Trophoblast cell (in vitro differentiated cells and primary cell): ENCODE measurements around the gene PRKCB.

Source experiments
- DNase-seq, 2 donors: peaks; one replicate each; pipeline ENCODE4 v3.0.0-alpha.2; 2016
- H2AFZ ChIP-seq: 2 replicates; pipeline ENCODE4 v1.6.1; 2013; ENCODE audit warnings: low read length, moderate library complexity, mild to moderate bottlenecking; ENCODE audit not compliant: insufficient read depth, poor library complexity
- H2AK5ac ChIP-seq: 2 replicates; pipeline ENCODE4 v1.6.1; 2013; ENCODE audit warnings: mild to moderate bottlenecking, low read length
- H2BK120ac ChIP-seq: 2 replicates; pipeline ENCODE4 v1.6.1; 2013; ENCODE audit warnings: low read length, mild to moderate bottlenecking, moderate library complexity; ENCODE audit not compliant: insufficient read depth, poor library complexity
- H2BK12ac ChIP-seq: 2 replicates; pipeline ENCODE4 v1.6.1; 2013; ENCODE audit warnings: mild to moderate bottlenecking, low read length, moderate library complexity
- H2BK5ac ChIP-seq: 2 replicates; pipeline ENCODE4 v1.6.1; 2013; ENCODE audit warnings: low read length, low read depth, moderate library complexity, mild to moderate bottlenecking; ENCODE audit not compliant: poor library complexity
- H3K14ac ChIP-seq: 2 replicates; pipeline ENCODE4 v1.6.1; 2013; ENCODE audit warnings: mild to moderate bottlenecking, low read length
- H3K18ac ChIP-seq: 2 replicates; pipeline ENCODE4 v1.6.1; 2013; ENCODE audit warnings: mild to moderate bottlenecking, low read length
- H3K23ac ChIP-seq: 2 replicates; pipeline ENCODE4 v1.6.1; 2013; ENCODE audit warnings: low read length
- H3K27ac ChIP-seq: 2 replicates; pipeline ENCODE4 v1.5.1; 2013; ENCODE audit warnings: low read depth, mild to moderate bottlenecking, inconsistent platforms, low read length, moderate library complexity
- H3K27me3 ChIP-seq: 2 replicates; pipeline ENCODE4 v1.6.1; 2013; ENCODE audit warnings: inconsistent platforms, mild to moderate bottlenecking, low read length, moderate library complexity; ENCODE audit not compliant: insufficient read depth
- H3K36me3 ChIP-seq, 2 experiments: 1 replicate in 1 of 2; 2 replicates in 1 of 2; pipeline ENCODE4 v1.6.1; 2013; ENCODE audit warnings: low read length in 2 of 2, mild to moderate bottlenecking in 2 of 2, moderate library complexity in 1 of 2; ENCODE audit not compliant: insufficient read depth in 2 of 2, control insufficient read depth in 1 of 2
- H3K4ac ChIP-seq: 2 replicates; pipeline ENCODE4 v1.6.1; 2013; ENCODE audit warnings: low read depth, mild to moderate bottlenecking, low read length, moderate library complexity
- H3K4me1 ChIP-seq, 2 experiments: 1 replicate in 1 of 2; 2 replicates in 1 of 2; pipeline ENCODE4 v1.6.1; 2013; ENCODE audit warnings: low read length in 2 of 2, mild to moderate bottlenecking in 2 of 2, moderate library complexity in 1 of 2; ENCODE audit not compliant: insufficient read depth in 2 of 2, control insufficient read depth in 1 of 2
- H3K4me2 ChIP-seq: 2 replicates; pipeline ENCODE4 v1.6.1; 2013; ENCODE audit warnings: inconsistent platforms, mild to moderate bottlenecking, low read length, moderate library complexity
- H3K4me3 ChIP-seq: 2 replicates; pipeline ENCODE4 v1.5.1; 2013; ENCODE audit warnings: mild to moderate bottlenecking, low read depth, low read length, inconsistent platforms
- H3K79me1 ChIP-seq: one replicate; pipeline ENCODE4 v1.6.1; 2013; ENCODE audit warnings: low read length
- H3K79me2 ChIP-seq: 2 replicates; pipeline ENCODE4 v1.6.1; 2013; ENCODE audit warnings: low read length, mild to moderate bottlenecking; ENCODE audit not compliant: control insufficient read depth, insufficient read depth, poor library complexity
- H3K9ac ChIP-seq: 2 replicates; pipeline ENCODE4 v1.6.1; 2013; ENCODE audit warnings: mild to moderate bottlenecking, low read length
- H3K9me3 ChIP-seq: 2 replicates; pipeline ENCODE4 v1.6.1; 2013; ENCODE audit warnings: low read depth, mild to moderate bottlenecking, control low read depth, inconsistent platforms, low read length; ENCODE audit not compliant: insufficient read depth
- H4K12ac ChIP-seq: 2 replicates; pipeline ENCODE4 v1.6.1; 2013; ENCODE audit warnings: low read depth, mild to moderate bottlenecking, low read length, moderate library complexity
- H4K8ac ChIP-seq: 2 replicates; pipeline ENCODE4 v1.6.1; 2013; ENCODE audit warnings: low read depth, mild to moderate bottlenecking, low read length, moderate library complexity
- H4K91ac ChIP-seq: one replicate; pipeline ENCODE4 v1.6.1; 2013; ENCODE audit warnings: low read depth, mild to moderate bottlenecking, low read length, moderate library complexity
- WGBS: extraction: QIAGEN DNeasy Blood & Tissue Kit; methylation state at CpG from one replicate; pipeline ENCODE4 v1.1.7; 2013; ENCODE audit warnings: missing lambda C conversion rate; ENCODE audit not compliant: insufficient read length, insufficient coverage; ENCODE audit errors: extremely low coverage; 5-methylcytosine and 5-hydroxymethylcytosine counted together

PRKCB gene

DNA sequence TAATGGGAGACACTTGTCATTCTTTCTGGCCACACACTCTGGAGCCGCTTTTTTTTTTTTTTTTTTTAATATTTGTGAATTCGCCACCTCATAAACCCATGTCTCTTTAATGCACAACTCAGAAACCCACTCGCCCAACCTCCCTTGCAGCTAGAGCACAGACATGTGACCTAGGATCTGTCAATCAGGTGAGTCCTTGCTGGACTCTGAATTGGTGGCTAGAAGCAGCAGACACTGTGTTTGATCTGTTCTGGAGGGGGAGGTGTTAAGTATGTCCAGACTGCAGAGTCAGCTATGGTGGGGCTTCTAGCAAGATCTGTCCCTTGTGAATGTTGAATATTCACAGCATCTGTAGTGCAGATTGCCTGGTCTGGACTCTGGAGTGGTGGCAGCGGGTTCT is 112.1 kb downstream of the PRKCB start:
- Histone ChIP-seq H3K79me1 (peaks cover under 1% of the 10 kb centered on the region), H3K4me2 (no peak overlapping the region), H3K4me1 (peaks cover 0 to 2% of the 10 kb centered on the region in 2 experiments), H3K9me3 (no peaks in the 10 kb centered on the region), H3K4me3 (no peak overlapping the region), H3K4ac (no peak overlapping the region), H3K9ac (no peak overlapping the region), H2BK5ac (no peak overlapping the region), H3K27ac (no peak overlapping the region), H3K27me3 (no peaks in the 10 kb centered on the region), H3K23ac (no peak overlapping the region), H3K36me3 (no peaks in the 10 kb centered on the region), H4K12ac (no peak overlapping the region), H4K91ac (no peak overlapping the region), H3K79me2 (no peaks in the 10 kb centered on the region), H2BK120ac (no peak overlapping the region), H2AK5ac (no peak overlapping the region), H3K18ac (no peak overlapping the region), H4K8ac (no peak overlapping the region), H2BK12ac (no peak overlapping the region), H3K14ac (no peak overlapping the region), H2AFZ (no peak overlapping the region)
- no peak for DNase-seq
- no CpG with 5 or more reads among the region's 4 CpGs for WGBS

DNA sequence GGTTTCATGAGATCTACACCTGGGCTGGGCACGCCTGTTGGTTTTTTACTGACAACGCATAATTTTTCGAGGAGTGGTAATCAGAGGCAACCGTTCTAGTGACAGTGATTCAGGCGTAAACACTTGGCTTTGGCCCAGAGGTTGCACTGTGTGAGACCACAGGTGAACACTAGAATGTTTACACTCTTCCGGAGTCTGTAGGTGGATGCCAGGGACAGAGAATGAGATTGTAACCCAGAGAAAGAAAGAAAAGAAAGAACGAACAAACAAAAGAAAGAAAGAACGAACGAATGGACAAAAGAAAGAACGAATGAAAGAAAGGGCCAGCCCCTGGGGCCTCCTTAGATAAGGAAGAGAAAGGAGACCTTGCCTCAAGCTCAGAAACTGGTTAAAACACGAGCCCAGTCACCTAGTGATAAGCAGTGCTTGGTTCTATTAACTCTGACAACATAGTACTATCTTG is 113.2 kb downstream of the PRKCB start:
- Histone ChIP-seq H3K9ac (no peak overlapping the region), H3K27me3 (no peaks in the 10 kb centered on the region), H4K91ac (no peak overlapping the region), H3K36me3 (no peaks in the 10 kb centered on the region), H2AK5ac (no peak overlapping the region), H2BK12ac (no peak overlapping the region), H3K23ac (no peak overlapping the region), H3K79me2 (no peaks in the 10 kb centered on the region), H3K14ac (no peak overlapping the region), H3K9me3 (no peaks in the 10 kb centered on the region), H3K27ac (no peak overlapping the region), H4K12ac (no peak overlapping the region), H4K8ac (no peak overlapping the region), H3K4me2 (no peak overlapping the region), H3K4me1 (peaks cover 0 to 4% of the 10 kb centered on the region in 2 experiments), H3K79me1 (peaks cover 2% of the 10 kb centered on the region), H3K4me3 (no peak overlapping the region), H2AFZ (no peak overlapping the region), H3K18ac (no peak overlapping the region), H2BK5ac (no peak overlapping the region), H2BK120ac (no peak overlapping the region), H3K4ac (no peak overlapping the region)
- WGBS = no CpG with 5 or more reads among the region's 11 CpGs
- DNase-seq = no peak

DNA sequence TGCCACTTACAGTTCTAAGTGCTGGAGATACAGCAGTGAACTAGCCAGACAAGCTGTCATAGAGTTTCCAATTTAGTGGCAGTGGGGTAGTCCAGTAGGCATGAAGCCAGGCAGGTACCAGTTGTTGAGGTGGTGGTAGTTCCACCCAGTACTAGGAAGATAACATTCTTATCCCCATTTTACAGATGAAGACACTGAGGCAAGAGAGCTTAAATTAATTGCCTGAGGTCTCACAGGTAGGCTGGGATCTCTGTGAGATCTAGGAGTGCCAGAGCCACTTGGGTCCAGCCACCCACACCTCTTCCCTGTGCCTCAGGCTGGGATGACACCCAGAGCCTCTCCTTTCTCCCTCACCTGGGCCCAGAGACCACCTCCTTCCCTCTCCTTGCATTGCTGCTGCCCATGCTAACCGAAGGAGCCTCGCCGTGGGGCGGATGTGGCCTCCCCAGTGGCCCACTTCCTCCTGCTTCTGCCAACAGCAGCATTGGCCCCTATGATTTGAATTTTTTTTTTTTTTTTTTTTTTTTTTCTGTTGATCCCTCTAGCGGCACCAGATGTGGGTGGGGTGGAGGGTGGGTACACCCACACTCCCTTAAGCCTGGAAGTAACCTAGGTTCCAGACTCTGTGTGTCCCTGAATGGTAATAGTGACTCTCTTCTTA is 114.0 kb downstream of the PRKCB start:
- H3K27ac ChIP-seq = no peak overlapping the region
- DNase-seq = no peak
- H3K79me1 ChIP-seq = peaks cover 2% of the 10 kb centered on the region
- H3K9ac ChIP-seq = no peak overlapping the region
- H2BK5ac ChIP-seq = no peak overlapping the region
- H3K4me3 ChIP-seq = no peak overlapping the region
- H3K4ac ChIP-seq = no peak overlapping the region
- no peaks in the 10 kb centered on the region for H3K36me3 ChIP-seq
- peaks cover 0 to 4% of the 10 kb centered on the region in 2 experiments for H3K4me1 ChIP-seq
- H3K79me2 ChIP-seq = no peaks in the 10 kb centered on the region
- H4K8ac ChIP-seq = no peak overlapping the region
- H2BK120ac ChIP-seq = no peak overlapping the region
- H3K14ac ChIP-seq = no peak overlapping the region
- no CpG with 5 or more reads among the region's 5 CpGs for WGBS
- no peak overlapping the region for H3K4me2 ChIP-seq
- H4K91ac ChIP-seq = no peak overlapping the region
- no peak overlapping the region for H3K18ac ChIP-seq
- H2AFZ ChIP-seq = no peak overlapping the region
- no peak overlapping the region for H4K12ac ChIP-seq
- H3K27me3 ChIP-seq = no peaks in the 10 kb centered on the region
- no peak overlapping the region for H3K23ac ChIP-seq
- H2BK12ac ChIP-seq = no peak overlapping the region
- H3K9me3 ChIP-seq = no peaks in the 10 kb centered on the region
- no peak overlapping the region for H2AK5ac ChIP-seq

DNA sequence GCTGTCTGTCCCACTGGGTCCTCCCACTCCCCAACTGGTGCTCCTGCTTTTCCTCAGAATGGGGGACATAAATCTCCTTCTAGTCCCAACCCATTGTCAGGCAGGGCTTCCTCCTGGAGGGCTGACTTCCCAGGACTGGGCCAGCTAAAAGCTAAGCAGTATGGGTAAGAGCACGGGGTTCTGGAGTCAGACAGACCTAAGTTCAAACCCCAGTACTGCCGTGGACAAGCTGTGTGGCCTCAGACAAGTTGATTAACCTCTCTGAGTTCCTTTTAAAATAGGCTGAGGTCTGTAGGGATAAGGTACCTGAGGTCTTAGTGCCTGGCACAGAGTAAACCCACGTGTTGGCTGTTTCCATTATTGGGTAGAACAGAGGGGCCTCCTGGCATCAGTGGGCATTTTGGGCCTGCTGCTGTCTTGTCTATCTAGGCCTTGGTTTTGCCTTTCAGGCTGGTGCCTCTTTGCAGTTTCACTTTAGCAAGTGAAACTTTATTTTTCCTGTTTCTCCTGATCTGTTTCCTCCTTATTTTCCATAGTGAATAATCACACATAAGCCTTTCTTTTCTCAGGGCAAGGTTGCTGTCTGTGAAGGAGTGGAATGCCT is 114.6 kb downstream of the PRKCB start:
- no peak overlapping the region for H2BK120ac ChIP-seq
- no peak overlapping the region for H3K23ac ChIP-seq
- no peaks in the 10 kb centered on the region for H3K79me2 ChIP-seq
- H3K9me3 ChIP-seq = peaks cover 2% of the 10 kb centered on the region
- no peak overlapping the region for H4K91ac ChIP-seq
- peaks cover 2% of the 10 kb centered on the region for H3K79me1 ChIP-seq
- H3K14ac ChIP-seq = no peak overlapping the region
- no peak overlapping the region for H4K12ac ChIP-seq
- H2BK12ac ChIP-seq = no peak overlapping the region
- no peak overlapping the region for H4K8ac ChIP-seq
- H3K4ac ChIP-seq = no peak overlapping the region
- H2AK5ac ChIP-seq = no peak overlapping the region
- peaks cover 0 to 4% of the 10 kb centered on the region in 2 experiments for H3K4me1 ChIP-seq
- H3K4me3 ChIP-seq = no peak overlapping the region
- H3K18ac ChIP-seq = no peak overlapping the region
- H3K27me3 ChIP-seq = no peaks in the 10 kb centered on the region
- DNase-seq = no peak
- H3K4me2 ChIP-seq = no peak overlapping the region
- no CpG with 5 or more reads among the region's 3 CpGs for WGBS
- H2BK5ac ChIP-seq = no peak overlapping the region
- H3K9ac ChIP-seq = no peak overlapping the region
- no peak overlapping the region for H2AFZ ChIP-seq
- no peaks in the 10 kb centered on the region for H3K36me3 ChIP-seq
- H3K27ac ChIP-seq = no peak overlapping the region
